Islet precursor cell (in vitro differentiated cells): ENCODE data around the gene MTMR2.
"Not testable (repeated sequence)": the region's sequence is repeated elsewhere in the genome, so short reads cannot be mapped to it uniquely, and the experiment has no call there.

Experiments used
- DNase-seq: peaks from one replicate; pipeline ENCODE4 v3.0.0-alpha.2; 2018

MTMR2 gene

DNA sequence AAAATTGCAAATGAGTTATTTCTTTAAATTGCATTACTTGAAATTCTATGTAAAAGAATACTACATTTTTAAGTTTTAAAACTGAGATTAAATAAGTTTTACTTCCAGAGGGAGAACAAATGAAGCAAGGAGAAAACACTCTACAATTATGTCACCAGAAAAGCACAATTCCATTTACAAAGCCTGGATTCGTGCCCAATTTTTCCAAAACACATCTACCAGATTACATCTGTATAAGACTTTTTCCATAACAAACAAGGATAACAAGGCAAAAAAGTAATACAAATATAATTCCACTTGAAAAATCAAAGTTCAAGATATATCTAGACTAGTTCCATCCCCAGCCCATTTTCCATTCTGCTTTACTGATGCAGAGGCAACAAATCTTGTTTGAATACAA lies 40.5 kb downstream of the MTMR2 start:
- DNase-seq, result no peak

DNA sequence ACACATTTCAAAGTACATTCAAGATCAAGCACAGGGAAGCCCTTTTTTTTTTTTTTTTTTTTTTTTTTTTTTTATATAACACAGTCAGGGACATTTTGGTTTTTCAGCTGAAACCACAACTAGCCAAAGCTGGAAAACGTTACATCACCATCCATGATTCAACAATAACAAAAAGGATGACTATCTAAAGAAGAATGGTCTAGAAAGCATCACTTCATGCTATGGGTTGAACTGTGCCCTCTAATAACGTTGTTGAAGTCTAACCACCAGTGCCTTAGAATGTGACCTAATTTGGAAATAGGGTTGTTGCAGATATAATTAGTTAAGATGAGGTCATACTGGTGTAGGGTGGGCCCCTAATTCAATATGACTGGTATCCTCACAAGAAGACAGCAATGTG lies 46.6 kb downstream of the MTMR2 start:
- no peak for DNase-seq

DNA sequence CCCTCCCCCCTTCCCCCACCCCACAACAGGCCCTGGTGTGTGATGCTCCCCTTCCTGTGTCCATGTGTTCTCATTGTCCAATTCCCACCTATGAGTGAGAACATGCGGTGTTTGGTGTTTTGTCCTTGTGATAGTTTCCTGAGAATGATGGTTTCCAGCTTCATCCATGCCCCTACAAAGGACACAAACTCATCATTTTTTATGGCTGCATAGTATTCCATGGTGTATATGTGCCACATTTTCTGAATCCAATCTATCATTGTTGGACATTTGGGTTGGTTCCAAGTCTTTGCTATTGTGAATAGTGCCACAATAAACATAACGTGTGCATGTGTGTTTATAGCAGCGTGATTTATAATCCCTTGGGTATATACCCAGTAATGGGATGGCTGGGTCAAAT lies 53.0 kb downstream of the MTMR2 start:
- DNase-seq, result not testable (repeated sequence)

DNA sequence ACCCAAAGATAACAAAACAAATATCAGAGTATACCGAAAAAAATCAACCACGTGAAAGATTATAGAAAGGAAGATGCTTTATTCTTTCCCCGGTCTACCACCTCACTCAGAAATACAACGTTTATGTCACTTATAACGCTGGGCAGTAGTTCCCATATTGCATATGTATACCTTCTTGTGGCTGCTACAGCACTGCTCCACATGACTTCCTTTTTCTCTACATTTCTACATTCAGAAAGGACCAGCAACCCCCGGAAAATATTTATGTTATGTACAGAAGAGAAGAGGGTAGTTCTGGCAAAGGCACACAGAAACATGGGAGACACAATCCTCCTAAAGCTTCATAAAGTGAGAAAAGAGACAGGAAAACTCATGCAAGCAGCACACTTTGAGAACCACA lies 56.8 kb downstream of the MTMR2 start:
- no peak for DNase-seq

DNA sequence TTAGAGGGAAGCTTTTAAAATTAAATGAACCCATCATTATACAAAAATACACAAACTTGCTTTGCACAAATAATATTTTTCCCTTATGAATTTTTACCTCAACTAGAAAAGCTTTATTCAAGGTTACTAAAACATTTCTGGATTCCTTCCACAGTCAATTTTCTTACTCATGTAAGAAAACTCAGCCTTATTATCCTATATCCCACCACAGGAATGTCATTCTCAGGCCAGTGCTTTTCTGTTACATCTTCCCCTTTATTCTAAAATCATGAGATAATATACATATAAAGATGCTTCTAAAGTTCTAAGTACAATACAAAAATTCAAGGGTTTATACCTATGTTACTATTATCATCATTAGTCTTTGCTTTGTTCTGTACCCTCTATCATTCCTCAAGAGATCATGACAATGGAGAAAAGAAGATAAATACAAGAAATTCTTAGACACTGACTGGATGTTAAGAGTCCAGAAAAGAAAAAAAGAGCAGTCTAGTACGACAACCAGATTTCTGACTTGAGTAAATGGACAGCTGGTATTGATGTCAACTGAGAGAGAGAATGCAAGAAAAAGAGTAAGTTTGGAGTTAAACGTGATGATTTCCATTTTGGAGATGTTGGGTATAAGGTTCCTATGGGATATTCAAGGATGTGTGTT lies 60.3 kb downstream of the MTMR2 start:
- no peak for DNase-seq

DNA sequence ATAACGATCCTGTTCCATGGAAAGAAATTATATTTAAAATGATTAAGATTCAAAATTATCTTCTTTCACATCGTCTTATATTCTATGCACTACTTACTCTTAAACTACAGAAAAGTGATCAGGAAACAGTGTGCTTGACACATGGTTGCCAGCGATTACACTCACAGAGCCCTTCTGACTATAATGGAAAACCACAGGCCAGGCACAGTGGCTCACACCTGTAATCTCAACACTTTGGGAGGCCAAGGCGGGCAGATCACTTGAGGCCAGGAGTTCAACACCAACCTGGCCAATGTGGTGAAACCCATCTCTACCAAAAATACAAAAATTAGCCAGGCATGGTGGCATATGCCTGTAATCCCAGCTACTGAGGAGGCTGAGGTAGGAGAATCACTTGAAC lies 63.9 kb downstream of the MTMR2 start:
- DNase-seq, result not testable (repeated sequence)

DNA sequence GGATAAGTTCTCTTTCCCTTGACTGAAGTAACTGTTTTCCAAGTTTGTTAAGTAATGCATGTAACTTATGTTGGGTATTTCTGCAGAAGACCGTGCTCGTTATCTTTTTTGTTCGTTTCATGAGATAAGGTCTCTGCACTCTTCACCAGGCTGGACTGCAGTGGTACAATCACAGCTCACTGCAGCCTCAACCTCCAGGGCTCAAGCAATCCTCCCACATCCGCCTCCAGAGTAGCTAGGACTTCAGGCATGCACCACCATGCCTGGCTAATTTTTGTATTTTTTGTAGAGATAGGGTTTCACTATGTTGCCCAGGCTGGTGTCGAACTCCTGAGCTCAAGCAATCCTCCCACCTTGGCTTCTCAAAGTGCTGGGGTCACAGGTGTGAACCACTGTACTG lies 69.5 kb downstream of the MTMR2 start:
- not testable (repeated sequence) for DNase-seq

DNA sequence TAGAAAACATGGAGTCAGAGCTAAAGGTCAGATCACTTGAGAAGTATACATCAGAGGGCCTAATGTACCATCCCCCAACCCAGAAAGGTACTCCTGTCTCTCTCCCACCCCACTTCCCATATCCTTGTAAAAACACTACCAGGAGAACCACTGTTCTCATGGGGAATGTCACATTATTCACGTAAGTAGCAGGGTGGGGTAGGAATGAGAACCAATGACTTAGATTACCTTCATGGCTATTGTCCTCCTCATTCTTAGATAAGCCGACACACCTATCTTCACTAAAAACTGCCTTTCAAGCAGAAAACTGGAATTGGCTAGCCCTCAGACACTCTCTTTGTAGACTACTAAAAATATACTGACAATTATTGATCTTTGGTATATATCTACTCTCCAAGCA lies 70.0 kb downstream of the MTMR2 start:
- no peak for DNase-seq

DNA sequence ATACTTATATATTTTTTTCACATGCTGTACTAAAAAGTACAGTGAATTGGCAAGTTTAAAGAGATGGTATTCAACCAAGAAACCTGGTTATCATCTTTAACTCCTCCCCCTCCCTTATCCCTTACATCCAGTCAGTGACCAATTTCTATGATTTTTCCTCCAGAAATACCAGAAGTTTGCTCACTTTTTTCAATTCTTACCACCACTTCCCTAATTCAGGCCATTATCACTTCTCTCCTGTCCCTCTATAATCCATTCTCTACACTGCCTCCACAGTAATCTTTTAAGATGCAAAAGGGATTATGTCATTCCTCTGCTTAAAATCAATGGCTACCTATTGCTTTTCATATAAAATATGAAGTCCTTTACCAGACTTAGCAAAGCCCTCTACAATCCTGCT lies 70.8 kb downstream of the MTMR2 start:
- no peak for DNase-seq

DNA sequence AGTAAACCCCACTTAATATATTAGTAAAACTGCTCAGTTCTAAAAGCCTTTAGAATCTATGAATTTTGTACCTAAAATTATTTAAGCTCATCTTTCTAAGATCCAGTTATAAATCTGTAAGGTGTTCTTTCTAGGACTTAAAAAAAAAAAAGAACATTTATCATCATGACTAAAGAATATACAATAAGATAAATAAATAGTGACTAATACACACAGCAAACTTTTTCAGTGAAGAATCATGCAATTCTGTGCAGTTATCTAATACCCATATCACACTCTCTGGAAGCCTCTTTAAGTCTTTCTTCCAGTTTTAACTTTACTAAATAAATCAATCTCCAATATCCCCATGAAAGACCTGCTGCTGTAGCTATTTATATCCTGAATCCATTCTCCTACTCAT lies 73.8 kb downstream of the MTMR2 start:
- no peak for DNase-seq

DNA sequence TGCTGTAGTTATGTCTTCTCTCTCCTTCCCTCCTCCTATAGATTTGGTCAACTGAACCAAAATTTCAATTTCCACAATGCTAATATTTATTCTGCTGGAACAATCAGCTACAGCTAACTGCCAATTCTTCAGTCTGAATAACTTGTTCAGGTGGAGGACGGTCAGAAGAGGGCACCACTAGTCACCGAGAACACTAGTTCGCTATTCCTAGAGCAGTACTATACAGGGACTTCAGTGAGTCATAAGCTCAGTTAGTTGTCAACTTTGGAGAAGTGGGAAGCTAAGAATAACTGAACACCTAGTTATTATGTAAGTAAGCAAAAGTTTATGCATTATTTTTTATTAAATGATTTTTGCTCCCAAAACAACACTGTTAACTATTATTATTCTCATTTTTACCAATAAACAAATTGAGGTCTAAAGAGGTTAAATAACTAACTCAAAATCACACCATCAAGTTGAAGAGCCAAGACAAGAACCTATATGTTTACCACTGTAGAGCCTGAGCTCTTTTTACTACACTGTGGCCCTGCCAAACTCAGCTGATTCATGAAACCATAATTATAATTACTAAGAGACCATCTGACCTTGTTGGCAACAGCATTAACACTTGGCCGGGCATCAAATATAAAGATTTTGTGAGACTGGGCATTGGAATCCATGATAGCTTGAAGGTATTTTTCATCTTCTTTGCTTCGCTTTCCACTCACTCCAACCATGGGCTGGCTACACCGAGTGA lies 74.7 kb downstream of the MTMR2 start:
- DNase-seq, result peak; percentile 73

DNA sequence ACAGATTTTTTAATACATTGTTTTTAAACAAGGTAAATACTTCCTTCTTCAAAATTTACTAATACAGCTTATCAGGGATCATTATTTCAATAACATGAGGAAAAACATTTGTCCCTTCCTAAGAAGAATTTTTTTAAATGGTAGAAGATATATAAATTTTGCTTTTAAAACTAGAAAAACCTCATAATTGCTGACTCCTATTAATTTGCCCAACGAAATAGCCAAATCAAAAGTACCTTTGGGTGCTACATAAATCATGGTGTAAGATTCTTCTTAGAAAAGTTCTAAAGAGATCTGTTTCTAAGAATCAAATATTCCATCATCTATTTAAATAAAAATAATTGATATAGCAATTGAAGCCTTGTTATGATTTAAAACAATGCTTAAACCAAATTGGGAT lies 78.7 kb downstream of the MTMR2 start:
- DNase-seq, result no peak

DNA sequence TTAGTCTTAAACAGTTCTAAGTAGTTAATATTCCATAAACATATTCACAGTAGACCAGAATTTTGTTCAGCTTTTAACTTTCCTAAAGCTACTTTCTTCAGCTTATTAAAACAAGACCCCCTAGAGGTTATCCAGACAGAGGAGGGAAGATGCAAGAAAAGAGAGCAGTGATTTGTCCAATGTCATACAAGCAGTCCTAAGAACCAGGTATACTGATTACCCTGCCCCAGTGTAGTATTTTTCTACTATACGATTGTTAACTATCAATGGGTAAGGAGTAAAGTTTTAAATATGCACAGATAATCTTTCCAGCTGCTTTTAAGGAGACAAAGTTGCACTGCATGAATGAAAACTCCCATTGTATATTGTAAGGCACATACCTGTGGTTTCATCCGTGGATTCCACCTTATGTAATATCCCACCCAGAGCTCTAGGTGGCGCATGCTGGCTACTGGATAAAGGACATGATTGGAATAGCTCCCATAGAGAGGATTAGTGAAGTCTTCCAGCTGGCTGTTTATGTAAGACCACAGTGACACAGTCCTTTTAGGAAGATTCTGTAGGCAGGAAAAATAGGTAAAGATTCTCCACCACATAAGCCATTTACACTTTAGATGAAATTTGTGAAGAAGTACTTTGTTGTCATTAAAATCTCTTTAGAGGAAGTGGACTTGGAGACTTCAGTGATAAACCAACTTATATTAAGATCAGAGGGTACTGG lies 88.0 kb downstream of the MTMR2 start:
- peak; percentile 88 for DNase-seq

DNA sequence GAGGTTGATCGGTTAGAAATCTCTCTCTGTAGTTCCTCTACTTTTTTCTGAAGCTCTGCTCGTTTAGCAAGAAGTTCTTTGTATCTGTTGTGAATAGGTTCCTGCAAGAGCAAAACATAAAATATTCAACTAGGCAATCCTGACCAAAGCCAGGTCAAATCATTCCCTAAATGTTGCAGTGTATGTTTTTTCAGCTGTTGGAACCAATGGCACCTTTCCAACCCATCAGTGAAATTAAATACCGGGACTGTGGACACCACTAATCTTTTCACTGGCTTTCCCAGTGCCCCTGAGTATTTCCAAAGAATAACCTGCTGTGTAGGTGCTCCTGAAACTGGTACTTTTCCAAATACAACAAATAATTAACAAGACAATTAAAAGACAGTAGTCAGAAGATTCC lies 88.6 kb downstream of the MTMR2 start:
- no peak for DNase-seq

DNA sequence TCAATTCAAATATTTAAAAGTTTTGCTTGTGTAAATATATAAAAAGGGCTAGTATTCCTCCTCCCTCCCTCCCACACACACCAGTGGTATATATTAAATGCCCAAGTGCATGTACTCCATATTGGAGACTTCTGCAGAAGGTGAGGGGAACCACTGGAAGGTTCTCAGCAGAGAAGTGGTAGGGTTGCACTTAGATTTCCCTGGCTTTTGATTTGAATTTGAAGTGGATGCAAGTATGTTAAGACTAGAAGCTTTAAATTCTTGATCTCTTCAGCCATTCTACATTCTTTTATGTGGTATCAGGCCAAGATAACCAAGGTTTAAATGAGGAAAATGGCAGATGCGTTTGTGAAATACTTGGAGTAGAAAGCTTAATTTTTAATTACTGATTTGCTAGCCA lies 90.5 kb downstream of the MTMR2 start:
- no peak for DNase-seq

DNA sequence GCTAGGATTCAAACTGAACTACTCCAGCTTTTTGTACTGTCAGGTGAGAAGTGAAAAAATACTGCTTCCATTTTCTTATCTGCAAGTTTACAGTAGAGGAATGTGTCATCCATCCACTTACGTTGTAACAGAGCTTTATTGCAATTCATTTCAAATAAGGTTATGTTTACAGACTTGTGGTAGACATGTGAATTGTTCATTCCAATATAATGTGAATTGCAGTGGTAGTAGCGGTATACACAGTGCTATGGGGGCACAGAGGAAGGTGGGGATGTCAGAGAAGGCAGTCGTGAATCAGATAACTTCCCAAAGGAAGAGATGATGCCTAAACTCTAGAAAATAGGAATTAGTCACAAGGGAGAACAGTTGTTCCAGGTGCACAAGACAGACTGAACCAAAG lies 91.1 kb downstream of the MTMR2 start:
- DNase-seq, result no peak

DNA sequence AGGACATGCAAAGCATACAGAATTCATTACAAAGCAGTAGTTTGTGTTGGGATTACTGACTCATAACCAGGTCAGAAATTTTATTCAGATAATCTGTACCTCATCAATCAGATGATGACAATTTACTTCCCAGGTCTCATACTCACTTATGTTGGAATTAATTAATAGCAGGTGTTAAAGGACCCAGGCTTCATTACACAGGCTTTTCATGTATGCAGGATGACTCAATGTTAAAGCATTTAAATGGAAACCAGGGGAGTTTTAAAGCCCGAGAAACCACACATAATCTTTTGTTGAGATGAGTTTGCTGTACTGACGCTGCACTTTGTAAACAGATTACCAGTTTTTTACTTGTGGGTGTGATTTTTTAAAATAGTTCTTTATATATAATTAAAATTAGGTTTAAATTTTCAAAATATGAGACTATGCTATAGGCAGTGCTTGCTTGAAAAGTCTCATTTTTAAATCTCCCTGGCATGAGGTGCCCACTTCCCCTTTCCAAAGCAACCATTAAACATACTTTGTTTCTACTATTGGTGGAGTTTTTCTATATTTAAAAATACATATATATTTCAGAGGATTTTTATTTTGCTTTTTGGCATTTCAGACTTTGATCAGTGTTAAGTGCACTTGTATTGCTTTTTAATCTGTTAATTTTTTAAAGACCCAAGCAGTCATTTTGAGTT lies 92.6 kb downstream of the MTMR2 start:
- DNase-seq, result no peak

DNA sequence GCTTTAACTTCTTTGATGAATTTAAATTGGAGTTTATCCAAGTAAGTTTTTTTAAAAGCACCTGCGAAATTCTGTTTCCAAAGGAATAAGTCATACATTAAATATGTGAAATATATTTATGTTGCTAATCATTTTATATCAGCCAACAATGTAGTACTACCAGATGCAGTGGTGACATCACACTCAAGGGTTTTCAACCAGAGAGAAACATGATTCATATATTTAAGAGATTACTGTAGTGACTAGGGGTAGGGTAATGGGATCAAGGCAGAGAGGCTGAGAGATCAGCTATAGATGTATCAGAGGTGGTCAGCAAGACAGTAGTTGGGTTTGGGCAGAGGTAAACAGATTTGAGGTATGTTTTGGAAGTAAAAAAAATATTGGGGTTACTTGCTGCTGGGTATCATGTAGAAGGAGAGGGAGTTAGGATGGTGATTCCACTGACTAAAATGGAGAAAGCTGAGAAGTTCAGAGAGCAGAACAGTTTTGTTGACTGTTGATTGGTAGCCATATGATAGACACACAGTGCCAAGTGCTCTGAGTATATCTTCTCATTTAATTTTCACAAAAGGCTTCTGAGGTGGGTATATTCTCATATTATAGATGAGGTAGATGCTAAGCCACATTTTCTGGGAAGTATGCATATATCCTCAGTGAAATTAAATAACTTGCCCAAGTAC lies 94.2 kb downstream of the MTMR2 start:
- no peak for DNase-seq

DNA sequence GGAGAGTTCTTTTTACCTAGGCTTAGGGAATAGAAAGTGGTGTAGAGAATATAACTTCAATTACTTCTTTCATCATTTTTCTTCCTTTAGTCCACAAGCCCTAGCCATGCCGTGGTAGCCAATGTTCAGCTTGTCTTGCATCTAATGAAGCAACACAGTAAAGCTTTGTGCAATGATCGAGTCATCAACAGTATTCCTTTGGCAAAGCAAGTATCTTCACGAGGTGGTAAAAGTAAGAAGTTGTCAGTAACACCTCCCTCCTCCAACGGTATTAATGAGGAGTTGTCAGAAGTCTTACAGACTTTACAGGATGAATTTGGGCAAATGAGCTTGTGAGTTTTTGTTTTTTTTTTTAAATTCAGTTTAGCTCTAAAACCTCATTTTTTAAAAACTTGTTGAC lies 96.2 kb downstream of the MTMR2 start:
- no peak for DNase-seq

DNA sequence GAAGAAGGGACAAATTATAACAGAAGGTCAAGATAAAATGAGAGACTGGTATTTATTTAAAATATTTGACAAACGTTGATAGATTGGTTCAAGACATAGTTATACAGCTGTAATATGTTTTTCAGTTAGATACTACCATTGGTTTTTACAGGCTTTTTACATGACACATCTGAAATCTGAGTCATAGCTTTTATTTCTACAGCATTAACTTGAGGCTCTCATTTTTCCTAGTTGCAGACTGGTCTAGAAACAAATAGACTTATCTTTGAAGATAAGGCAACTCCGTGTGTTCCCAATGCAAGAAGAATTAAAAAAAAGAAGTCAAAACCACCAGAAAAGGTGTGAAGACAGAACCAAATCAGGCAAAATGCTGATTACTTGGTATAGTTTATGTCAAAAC lies 102.3 kb downstream of the MTMR2 start:
- DNase-seq, result no peak

DNA sequence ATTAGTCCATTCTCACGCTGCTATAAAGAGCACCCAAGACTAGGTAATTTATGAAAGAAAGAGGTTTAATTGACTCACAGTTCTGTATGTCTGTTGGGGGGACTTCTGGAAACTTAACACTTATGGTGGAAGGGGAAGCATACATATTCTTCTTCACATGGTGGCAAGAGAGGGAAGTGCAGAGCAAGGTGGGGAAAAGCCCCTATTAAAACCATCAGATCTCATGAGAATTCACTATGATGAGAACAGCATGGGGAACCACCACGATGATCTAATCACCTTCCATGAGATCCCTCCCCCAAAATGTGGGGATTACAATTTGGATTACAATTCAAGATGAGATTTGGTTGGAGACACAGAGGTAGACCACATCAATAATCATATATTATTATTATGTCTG lies 107.9 kb downstream of the MTMR2 start:
- DNase-seq, result no peak

DNA sequence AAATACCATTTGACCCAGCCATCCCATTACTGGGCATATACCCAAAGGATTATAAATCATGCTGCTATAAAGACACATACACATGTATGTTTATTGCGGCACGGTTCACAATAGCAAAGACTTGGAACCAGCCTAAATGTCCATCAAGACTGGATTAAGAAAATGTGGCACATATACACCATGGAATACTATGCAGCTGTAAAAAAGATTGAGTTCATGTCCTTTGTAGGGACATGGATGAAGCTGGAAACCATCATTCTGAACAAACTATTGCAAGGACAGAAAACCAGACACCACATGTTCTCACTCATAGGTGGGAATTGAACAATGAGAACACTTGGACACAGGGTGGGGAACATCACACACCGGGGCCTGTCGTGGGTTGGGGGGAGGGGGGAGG lies 112.9 kb downstream of the MTMR2 start:
- DNase-seq, result not testable (repeated sequence)

DNA sequence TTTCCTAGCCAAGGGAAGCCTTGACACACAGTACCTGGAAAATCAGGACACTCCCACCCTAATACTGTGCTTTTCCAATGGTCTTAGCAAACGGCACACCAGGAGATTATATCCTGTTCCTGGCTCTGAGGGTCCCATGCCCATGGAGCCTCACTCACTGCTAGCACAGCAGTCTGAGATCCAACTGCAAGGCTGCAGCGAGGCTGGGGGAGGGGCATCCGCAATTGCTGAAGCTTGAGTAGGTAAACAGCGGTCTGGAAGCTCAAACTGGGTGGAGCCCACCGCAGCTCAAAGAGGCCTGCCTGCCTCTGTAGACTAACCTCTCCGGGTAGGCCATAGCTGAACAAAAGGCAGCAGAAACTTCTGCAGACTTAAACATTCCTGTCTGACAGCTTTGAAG lies 117.4 kb downstream of the MTMR2 start:
- not testable (repeated sequence) for DNase-seq
